Body of pancreas (tissue), 4 donors: ENCODE results near the gene PDZRN3. TPM values are rescaled to one million over a fixed set of nuclear protein-coding genes. Genes with fewer than 3 reads are reported as not detected.

ENCODE experiments used
- ATAC-seq: fragments of 150-250 bp; one replicate; pipeline ENCODE4 v1.9.1; 2016
- DNase-seq, 4 donors: peaks; one replicate each; pipeline ENCODE4 v3.0.0-alpha.2; 2019
- H3K27ac ChIP-seq, 4 donors: fragments of 200-600 bp; sonication (generic); 1 replicate in 3 of 4; 2 replicates in 1 of 4; pipeline versions ENCODE4 v1.5.1 to v1.6.1; 2016 to 2019; ENCODE audit warnings: mild to moderate bottlenecking in 1 of 4, mixed read lengths in 1 of 4, moderate library complexity in 1 of 4
- H3K27me3 ChIP-seq, 2 donors: fragments of 200-600 bp; sonication (generic); one replicate each; pipeline ENCODE4 v1.6.0; 2016; ENCODE audit warnings: mild to moderate bottlenecking in 1 of 2
- H3K36me3 ChIP-seq, 2 donors: fragments of 200-600 bp; sonication (generic); replicated peaks in 1 of 2; 2 replicates each; pipeline ENCODE4 v1.5.1; 2016; ENCODE audit warnings: low read depth in 2 of 2; ENCODE audit not compliant: insufficient read depth in 1 of 2
- H3K4me1 ChIP-seq: fragments of 200-600 bp; sonication (generic); one replicate; pipeline ENCODE4 v1.6.0; 2016
- H3K4me3 ChIP-seq, 2 donors: fragments of 200-600 bp; sonication (generic); 1 replicate in 1 of 2; 2 replicates in 1 of 2; pipeline ENCODE4 v1.5.1; 2016 to 2019
- H3K9me3 ChIP-seq, 3 donors: fragments of 200-600 bp; sonication (generic); 1 replicate in 2 of 3; 2 replicates in 1 of 3; pipeline ENCODE4 v1.5.1; 2016
- POLR2A ChIP-seq, 3 donors: fragments of 450-650 bp; IDR thresholded peaks; one replicate each; pipeline ENCODE4 v1.6.1; 2016; ENCODE audit warnings: antibody characterized with exemption in 3 of 3, mild to moderate bottlenecking in 2 of 3
- WGBS, 2 donors: methylation state at CpG; one replicate each; pipeline ENCODE4 v1.1.5; 2017; 5-methylcytosine and 5-hydroxymethylcytosine counted together
- intact Hi-C: fragments of 100-400 bp; cut with DNase I; formaldehyde crosslinking; loops from one replicate; pipeline ENCODE4 v1.15.1; 2023
- total RNA-seq, 2 donors: library from RNA; depleted of rRNA; stranded (reverse); fragments of >200 nt; gene quantifications; one replicate each; pipeline ENCODE4 v1.1.0, GENCODE V29; 2016
- TF ChIP-seq, protein P1 (sequence below), 7 experiments: fragments of 450-650 bp in 4 of 7; fragments of 200-600 bp in 3 of 7; sonication (generic) in 3 of 7; IDR thresholded peaks; one replicate each; pipeline ENCODE4 v1.5.1; 2016 to 2019; ENCODE audit warnings: antibody characterized with exemption in 7 of 7

The PDZRN3 gene
- total RNA-seq, 2 donors from 2014 or later = 18.9 to 41.9 TPM

DNA sequence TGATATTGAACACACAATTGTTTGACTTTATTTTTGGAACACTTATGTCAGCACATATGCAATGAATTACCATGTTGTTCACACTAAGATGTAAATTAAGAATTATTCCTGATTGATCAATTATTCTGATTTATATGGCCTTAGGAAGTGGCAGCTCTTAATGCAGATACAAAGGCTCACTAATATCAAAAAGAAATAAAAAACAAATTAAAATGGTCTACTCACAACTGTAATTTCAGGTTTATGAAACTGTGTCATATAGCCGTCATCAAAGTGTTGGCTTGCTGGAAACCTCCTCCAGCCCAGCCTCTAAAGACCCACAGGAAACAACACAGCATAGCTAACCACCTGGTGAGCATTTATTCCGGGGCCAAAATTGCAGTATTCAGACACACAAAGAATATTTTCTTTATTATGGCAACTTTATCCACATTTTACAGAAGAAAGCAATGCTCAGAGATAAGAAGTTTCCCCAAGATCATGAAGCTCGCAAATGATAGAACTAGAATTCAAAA lies 33.4 kb downstream of the PDZRN3 start:
- TF ChIP-seq, protein P1, sequence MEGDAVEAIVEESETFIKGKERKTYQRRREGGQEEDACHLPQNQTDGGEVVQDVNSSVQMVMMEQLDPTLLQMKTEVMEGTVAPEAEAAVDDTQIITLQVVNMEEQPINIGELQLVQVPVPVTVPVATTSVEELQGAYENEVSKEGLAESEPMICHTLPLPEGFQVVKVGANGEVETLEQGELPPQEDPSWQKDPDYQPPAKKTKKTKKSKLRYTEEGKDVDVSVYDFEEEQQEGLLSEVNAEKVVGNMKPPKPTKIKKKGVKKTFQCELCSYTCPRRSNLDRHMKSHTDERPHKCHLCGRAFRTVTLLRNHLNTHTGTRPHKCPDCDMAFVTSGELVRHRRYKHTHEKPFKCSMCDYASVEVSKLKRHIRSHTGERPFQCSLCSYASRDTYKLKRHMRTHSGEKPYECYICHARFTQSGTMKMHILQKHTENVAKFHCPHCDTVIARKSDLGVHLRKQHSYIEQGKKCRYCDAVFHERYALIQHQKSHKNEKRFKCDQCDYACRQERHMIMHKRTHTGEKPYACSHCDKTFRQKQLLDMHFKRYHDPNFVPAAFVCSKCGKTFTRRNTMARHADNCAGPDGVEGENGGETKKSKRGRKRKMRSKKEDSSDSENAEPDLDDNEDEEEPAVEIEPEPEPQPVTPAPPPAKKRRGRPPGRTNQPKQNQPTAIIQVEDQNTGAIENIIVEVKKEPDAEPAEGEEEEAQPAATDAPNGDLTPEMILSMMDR (IDR thresholded peaks at IDR 0.05) = no peak
- no peak for TF ChIP-seq POLR2A (IDR thresholded peaks at IDR 0.05)
- H3K4me1 ChIP-seq = no peaks in the 10 kb centered on the region
- no peaks in the 10 kb centered on the region for H3K9me3 ChIP-seq
- H3K4me3 ChIP-seq = no peak overlapping the region
- 50 to 73% methylated on average over 3 of the region's 3 CpGs for WGBS, 2 donors
- ATAC-seq = no peak
- DNase-seq = no peak
- H3K27me3 ChIP-seq = no peaks in the 10 kb centered on the region
- no peak overlapping the region for H3K27ac ChIP-seq
- intact Hi-C loops = no loop called here
- H3K36me3 ChIP-seq = no peaks in the 10 kb centered on the region

DNA sequence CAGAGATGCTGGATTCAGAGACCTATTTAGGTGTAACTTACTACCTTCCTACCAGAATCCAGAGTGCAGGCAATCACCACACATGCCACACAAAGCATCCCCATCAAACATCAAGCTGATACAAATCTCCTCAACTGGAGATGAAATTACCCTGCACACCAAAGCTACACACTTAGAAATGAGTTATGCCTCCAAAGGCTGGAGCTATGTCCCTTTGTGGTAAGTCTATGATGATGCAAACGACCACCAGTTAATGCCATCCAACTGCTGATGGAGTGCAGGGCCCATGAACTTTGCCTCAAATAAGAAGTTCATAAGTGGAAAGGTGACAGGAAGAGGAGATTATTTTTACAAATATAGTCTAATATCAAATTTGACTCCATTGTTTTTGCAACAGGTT lies 38.1 kb downstream of the PDZRN3 start:
- Histone ChIP-seq H3K27ac (no peak overlapping the region), H3K4me1 (no peaks in the 10 kb centered on the region), H3K27me3 (no peaks in the 10 kb centered on the region), H3K9me3 (no peaks in the 10 kb centered on the region), H3K4me3 (no peak overlapping the region), H3K36me3 (no peaks in the 10 kb centered on the region)
- DNase-seq = no peak
- intact Hi-C loops = no loop called here
- ATAC-seq = no peak
- TF ChIP-seq, protein P1 (IDR thresholded peaks at IDR 0.05) = no peak
- TF ChIP-seq POLR2A (IDR thresholded peaks at IDR 0.05) = no peak
- 88 to 89% methylated on average over 1 of the region's 1 CpG for WGBS, 2 donors

DNA sequence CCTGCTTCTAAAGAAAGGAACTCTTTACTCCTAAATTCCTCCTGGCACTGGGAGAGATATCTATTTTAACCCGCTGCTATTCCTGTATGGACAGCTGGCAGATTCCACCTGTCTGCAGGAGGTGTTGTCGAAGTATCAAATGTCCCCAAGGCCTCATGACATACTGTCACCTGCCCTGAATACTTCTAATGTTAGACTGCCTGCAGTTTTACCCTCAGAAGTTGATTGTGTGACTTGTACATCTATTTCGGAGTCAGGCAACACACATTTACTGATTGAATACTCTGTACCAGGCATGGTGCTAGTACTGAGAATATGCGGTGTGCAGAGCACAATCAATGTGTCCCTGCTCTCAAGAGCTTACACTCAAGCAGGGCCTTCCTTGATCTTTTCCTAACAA lies 38.6 kb downstream of the PDZRN3 start:
- no peaks in the 10 kb centered on the region for H3K36me3 ChIP-seq
- no peak for DNase-seq
- H3K4me1 ChIP-seq = no peaks in the 10 kb centered on the region
- no peak for ATAC-seq
- intact Hi-C loops = no loop called here
- no peaks in the 10 kb centered on the region for H3K9me3 ChIP-seq
- H3K4me3 ChIP-seq = no peak overlapping the region
- no peak overlapping the region for H3K27ac ChIP-seq
- 88 to 96% methylated on average over 4 of the region's 4 CpGs for WGBS, 2 donors
- no peaks in the 10 kb centered on the region for H3K27me3 ChIP-seq
- TF ChIP-seq, protein P1 (IDR thresholded peaks at IDR 0.05) = no peak
- no peak for TF ChIP-seq POLR2A (IDR thresholded peaks at IDR 0.05)

DNA sequence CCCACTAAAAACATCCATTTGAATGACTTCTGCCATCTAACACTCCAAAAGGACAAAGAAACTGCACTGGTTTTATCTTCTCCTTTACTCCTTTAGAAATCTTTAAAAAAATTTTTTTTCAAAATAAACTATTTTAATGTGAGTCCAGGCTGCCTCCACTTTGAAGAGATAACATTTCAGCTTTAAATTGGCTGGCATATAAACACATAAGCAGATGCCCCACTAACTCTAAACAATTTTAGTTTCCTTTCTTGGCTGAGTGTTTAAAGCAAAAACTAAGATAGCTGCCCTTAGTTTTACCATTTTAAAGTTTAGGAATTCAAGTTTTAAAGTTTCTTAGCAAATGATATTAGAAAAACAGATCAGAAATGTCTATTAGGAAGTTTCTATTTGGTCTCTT lies 39.9 kb downstream of the PDZRN3 start:
- H3K27me3 ChIP-seq = no peaks in the 10 kb centered on the region
- intact Hi-C loops = no loop called here
- no peaks in the 10 kb centered on the region for H3K9me3 ChIP-seq
- H3K4me3 ChIP-seq = no peak overlapping the region
- TF ChIP-seq, protein P1 (IDR thresholded peaks at IDR 0.05) = no peak
- TF ChIP-seq POLR2A (IDR thresholded peaks at IDR 0.05) = no peak
- H3K36me3 ChIP-seq = no peaks in the 10 kb centered on the region
- no peak for DNase-seq
- no peak for ATAC-seq
- H3K4me1 ChIP-seq = no peaks in the 10 kb centered on the region
- no peak overlapping the region for H3K27ac ChIP-seq

DNA sequence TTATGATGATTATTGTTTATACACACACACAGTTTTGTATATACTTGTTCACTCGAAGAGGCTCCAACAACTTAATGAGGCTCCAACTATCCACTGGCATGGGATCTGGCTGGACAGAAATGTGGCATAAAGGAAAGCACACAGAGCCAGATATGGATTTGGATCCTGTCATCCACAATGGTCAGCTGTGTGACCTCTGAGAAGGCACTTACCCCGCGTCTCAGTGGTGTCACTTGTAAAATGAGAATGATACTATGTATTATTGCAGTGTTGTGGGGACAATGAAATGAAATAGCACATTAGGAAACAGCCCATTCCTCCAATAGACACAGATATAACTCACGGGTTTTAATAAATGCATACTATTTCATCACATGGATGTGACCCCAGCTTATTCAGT lies 42.2 kb downstream of the PDZRN3 start:
- H3K4me1 ChIP-seq = no peaks in the 10 kb centered on the region
- H3K36me3 ChIP-seq = no peaks in the 10 kb centered on the region

More for the DNA sequence above, 42.2 kb downstream of the PDZRN3 start:
- H3K27me3 ChIP-seq = no peaks in the 10 kb centered on the region
- H3K4me3 ChIP-seq = no peak overlapping the region
- WGBS, 2 donors = 90 to 96% methylated on average over 4 of the region's 4 CpGs
- H3K9me3 ChIP-seq = no peaks in the 10 kb centered on the region
- TF ChIP-seq POLR2A (IDR thresholded peaks at IDR 0.05) = no peak
- TF ChIP-seq, protein P1 (IDR thresholded peaks at IDR 0.05) = no peak
- no peak overlapping the region for H3K27ac ChIP-seq
- DNase-seq (no peak), ATAC-seq (no peak)
- intact Hi-C loops = no loop called here
